Nephron progenitor cell (in vitro differentiated cells): ENCODE data around the gene RTP4.
"Not testable (repeated sequence)": the region's sequence is repeated elsewhere in the genome, so short reads cannot be mapped to it uniquely, and the experiment has no call there.

Experiments
- DNase-seq: peaks from one replicate; pipeline ENCODE4 v3.0.0; 2021
- H3K27ac Mint-ChIP-seq: 2 replicates; pipeline ENCODE4 v1.8.0; 2021; ENCODE audit warnings: mild to moderate bottlenecking, moderate library complexity, mixed read lengths
- H3K27me3 Mint-ChIP-seq: 2 replicates; pipeline ENCODE4 v1.8.0; 2021; ENCODE audit warnings: mild to moderate bottlenecking, low read depth, mixed read lengths; ENCODE audit not compliant: poor library complexity
- H3K36me3 Mint-ChIP-seq: 2 replicates; pipeline ENCODE4 v1.8.0; 2021; ENCODE audit warnings: low read depth, mixed read lengths
- H3K4me1 Mint-ChIP-seq: 2 replicates; pipeline ENCODE4 v1.8.0; 2021; ENCODE audit warnings: mixed read lengths
- H3K4me3 Mint-ChIP-seq: 2 replicates; pipeline ENCODE4 v1.8.0; 2021; ENCODE audit warnings: mild to moderate bottlenecking, moderate library complexity, mixed read lengths
- H3K9me3 Mint-ChIP-seq: 2 replicates; pipeline ENCODE4 v1.8.0; 2021; ENCODE audit warnings: mild to moderate bottlenecking, moderate library complexity, mixed read lengths
- CTCF ChIP-seq: fragments of 200-600 bp; sonication (generic); IDR thresholded peaks from 2 replicates; pipeline ENCODE4 v1.5.0; 2021; ENCODE audit warnings: antibody characterized with exemption

Gene RTP4

GRCh38 chr3:187398955-187399354 is 30.8 kb downstream of the RTP4 start:
- Mint-ChIP-seq H3K4me1 (peaks cover 7% of the 10 kb centered on the region), H3K27me3 (no peaks in the 10 kb centered on the region), H3K9me3 (no peaks in the 10 kb centered on the region), H3K27ac (no peak overlapping the region), H3K4me3 (no peak overlapping the region), H3K36me3 (no peaks in the 10 kb centered on the region)
- no peak for DNase-seq
- no peak for TF ChIP-seq CTCF

GRCh38 chr3:187400756-187401155 is 32.6 kb downstream of the RTP4 start:
- Mint-ChIP-seq H3K9me3 (no peaks in the 10 kb centered on the region), H3K36me3 (no peaks in the 10 kb centered on the region), H3K4me3 (no peak overlapping the region), H3K27ac (no peak overlapping the region), H3K4me1 (peaks cover 7% of the 10 kb centered on the region), H3K27me3 (no peaks in the 10 kb centered on the region)
- no peak for TF ChIP-seq CTCF
- no peak for DNase-seq

GRCh38 chr3:187401856-187402255 is 33.7 kb downstream of the RTP4 start:
- Mint-ChIP-seq H3K27ac (no peak overlapping the region), H3K4me3 (no peak overlapping the region), H3K4me1 (peaks cover 2% of the 10 kb centered on the region), H3K9me3 (no peaks in the 10 kb centered on the region), H3K36me3 (no peaks in the 10 kb centered on the region), H3K27me3 (no peaks in the 10 kb centered on the region)
- TF ChIP-seq CTCF: no peak
- no peak for DNase-seq

GRCh38 chr3:187403768-187404288 is 35.6 kb downstream of the RTP4 start:
- no peaks in the 10 kb centered on the region for H3K36me3 Mint-ChIP-seq
- no peaks in the 10 kb centered on the region for H3K4me1 Mint-ChIP-seq
- H3K9me3 Mint-ChIP-seq: no peaks in the 10 kb centered on the region
- no peak overlapping the region for H3K27ac Mint-ChIP-seq
- DNase-seq: no peak
- TF ChIP-seq CTCF: no peak
- no peaks in the 10 kb centered on the region for H3K27me3 Mint-ChIP-seq
- no peak overlapping the region for H3K4me3 Mint-ChIP-seq

GRCh38 chr3:187406927-187407326 is 38.7 kb downstream of the RTP4 start:
- TF ChIP-seq CTCF: no peak
- no peak overlapping the region for H3K4me3 Mint-ChIP-seq
- no peak for DNase-seq
- H3K4me1 Mint-ChIP-seq: peaks cover 8% of the 10 kb centered on the region
- H3K36me3 Mint-ChIP-seq: no peaks in the 10 kb centered on the region
- H3K27me3 Mint-ChIP-seq: no peaks in the 10 kb centered on the region
- peaks cover 16% of the 10 kb centered on the region for H3K9me3 Mint-ChIP-seq
- H3K27ac Mint-ChIP-seq: no peak overlapping the region

- Mint-ChIP-seq H3K4me1 (peaks cover 10% of the 10 kb centered on the region), H3K4me3 (peak overlapping the region; percentile 85), H3K27ac (peak overlapping the region; percentile 89), H3K9me3 (peaks cover 18% of the 10 kb centered on the region)
- not testable (repeated sequence) for H3K36me3 Mint-ChIP-seq, H3K27me3 Mint-ChIP-seq
- DNase-seq: peak; percentile 16
Observed at GRCh38 chr3:187411991-187412781, 44.0 kb downstream of the RTP4 start.
